Measurements from ENCODE around the gene CHD2.

Gene CHD2

GRCh38 chr15:92951800-92952457 is 51.8 kb downstream of the CHD2 start:
- H3K4me3 ChIP-seq (ENCODE audit: low read depth, low read length), result no peak overlapping the region
- no peak for DNase-seq (ENCODE audit: low read depth)
- TF ChIP-seq CTCF (conservative IDR thresholded peaks at IDR 0.05; ENCODE audit: low read depth, low read length), result no peak

GRCh38 chr15:92952458-92952850 is 52.3 kb downstream of the CHD2 start:
- no peak for TF ChIP-seq CTCF (conservative IDR thresholded peaks at IDR 0.05; ENCODE audit: low read depth, low read length)
- H3K4me3 ChIP-seq (ENCODE audit: low read depth, low read length), result no peak overlapping the region
- DNase-seq (ENCODE audit: low read depth), result no peak

- DNase-seq (ENCODE audit: low read depth), result no peak
- TF ChIP-seq CTCF (conservative IDR thresholded peaks at IDR 0.05; ENCODE audit: low read depth, low read length), result no peak
- no peak overlapping the region for H3K4me3 ChIP-seq (ENCODE audit: low read depth, low read length)
Measured at GRCh38 chr15:92953566-92953965, 53.4 kb downstream of the CHD2 start.

GRCh38 chr15:92954002-92954401 is 53.9 kb downstream of the CHD2 start:
- DNase-seq (ENCODE audit: low read depth), result no peak
- H3K4me3 ChIP-seq (ENCODE audit: low read depth, low read length), result no peak overlapping the region
- no peak for TF ChIP-seq CTCF (conservative IDR thresholded peaks at IDR 0.05; ENCODE audit: low read depth, low read length)

GRCh38 chr15:92954578-92954977 is 54.5 kb downstream of the CHD2 start:
- H3K4me3 ChIP-seq (ENCODE audit: low read depth, low read length), result no peak overlapping the region
- TF ChIP-seq CTCF (conservative IDR thresholded peaks at IDR 0.05; ENCODE audit: low read depth, low read length), result peak; percentile 51
- DNase-seq (ENCODE audit: low read depth), result peak; percentile 43

GRCh38 chr15:92955706-92956105 is 55.6 kb downstream of the CHD2 start:
- no peak for TF ChIP-seq CTCF (conservative IDR thresholded peaks at IDR 0.05; ENCODE audit: low read depth, low read length)
- no peak overlapping the region for H3K4me3 ChIP-seq (ENCODE audit: low read depth, low read length)
- DNase-seq (ENCODE audit: low read depth), result no peak

- no peak for TF ChIP-seq CTCF (conservative IDR thresholded peaks at IDR 0.05; ENCODE audit: low read depth, low read length)
- no peak overlapping the region for H3K4me3 ChIP-seq (ENCODE audit: low read depth, low read length)
- DNase-seq (ENCODE audit: low read depth), result peak; percentile 55
Measured at GRCh38 chr15:92958105-92958504, 58.0 kb downstream of the CHD2 start.

All from choroid plexus epithelial cell (primary cell).